Measurements from ENCODE around the gene OR11H7.
"Not testable (repeated sequence)": the region's sequence is repeated elsewhere in the genome, so short reads cannot be mapped to it uniquely, and the experiment has no call there.

OR11H7 gene

GRCh38 chr14:20277409-20277808 is 48.6 kb downstream of the OR11H7 start:
- in situ Hi-C loops (cut with MboI; ENCODE audit: low sequenced_read_pairs) = no loop called here

- in situ Hi-C loops (cut with MboI; ENCODE audit: low sequenced_read_pairs) = no loop called here
Observed at GRCh38 chr14:20278414-20278813, 49.6 kb downstream of the OR11H7 start.

DNA sequence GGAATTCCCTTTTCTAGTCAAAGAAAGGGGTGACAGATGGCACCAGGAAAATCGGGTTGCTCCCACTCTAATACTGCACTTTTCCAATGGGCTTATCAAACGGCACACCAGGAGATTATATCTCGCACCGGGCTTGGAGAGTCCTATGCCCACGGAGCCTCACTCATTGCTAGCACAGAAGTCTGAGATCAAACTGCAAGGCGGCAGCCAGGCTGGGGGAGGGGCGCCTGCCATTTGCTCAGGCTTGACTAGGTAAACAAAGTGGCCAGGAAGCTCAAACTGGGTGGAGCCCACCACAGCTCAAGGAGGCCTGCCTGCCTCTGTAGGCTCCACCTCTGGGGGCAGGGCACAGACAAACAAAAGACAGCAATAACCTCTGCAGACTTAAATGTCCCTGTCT is 51.5 kb downstream of the OR11H7 start:
- in situ Hi-C loops (cut with MboI; ENCODE audit: low sequenced_read_pairs) = not testable (repeated sequence)

Measured in HL-60/S4 treated with retinoic acid at 250 ng/mL for 4 days and 3 days (cell line).